A673 (cell line): ENCODE measurements around the gene UBE2J1. TPM values are rescaled to one million over a fixed set of nuclear protein-coding genes. Genes with fewer than 3 reads are reported as not detected.

Source experiments
- BruUV-seq: library from RNA; stranded (reverse); fragments of 400-500 nt; replicated peaks from 2 replicates; lab custom pipeline; 2021; lab: Mats Ljungman, UMichigan
- CTCF ChIA-PET: fragments of 300-600 bp; sonication (Branson Sonifier 250); formaldehyde crosslinking; loops from one replicate; lab custom pipeline; 2022; ENCODE audit warnings: antibody characterized with exemption; lab: Charles Lee
- POLR2A ChIA-PET: fragments of 300-600 bp; sonication (Branson Sonifier 250); formaldehyde crosslinking; loops from one replicate; lab custom pipeline; 2022; ENCODE audit warnings: antibody characterized with exemption; ENCODE audit not compliant: low non-redundant PET; lab: Charles Lee
- DNase-seq: peaks from one replicate; pipeline ENCODE4 v3.0.0-alpha.2; 2015; ENCODE audit warnings: low spot score
- H3K27ac ChIP-seq: fragments of 200-600 bp; sonication (generic); 2 replicates; pipeline ENCODE4 v1.5.1; 2016; ENCODE audit warnings: mixed run types, low read depth, mild to moderate bottlenecking, mixed read lengths, antibody characterized with exemption, low read length; ENCODE audit not compliant: poor library complexity, severe bottlenecking
- H3K27me3 ChIP-seq: fragments of 200-600 bp; sonication (generic); replicated peaks from 2 replicates; pipeline ENCODE4 v1.6.1; 2017; ENCODE audit warnings: mixed run types, low read depth, mild to moderate bottlenecking, mixed read lengths, antibody characterized with exemption, low read length; ENCODE audit not compliant: insufficient read depth, poor library complexity
- H3K36me3 ChIP-seq: fragments of 200-600 bp; sonication (generic); 2 replicates; pipeline ENCODE4 v1.6.1; 2016; ENCODE audit warnings: mixed run types, mild to moderate bottlenecking, mixed read lengths, antibody characterized with exemption, low read length; ENCODE audit not compliant: insufficient read depth, poor library complexity, severe bottlenecking
- H3K4me1 ChIP-seq: fragments of 200-600 bp; sonication (generic); 2 replicates; pipeline ENCODE4 v1.6.1; 2017; ENCODE audit warnings: mixed run types, mild to moderate bottlenecking, mixed read lengths, antibody characterized with exemption, low read length; ENCODE audit not compliant: insufficient read depth, poor library complexity, severe bottlenecking
- H3K4me3 ChIP-seq: fragments of 200-600 bp; sonication (generic); 2 replicates; pipeline ENCODE4 v1.5.1; 2016; ENCODE audit warnings: low read depth, mixed run types, mild to moderate bottlenecking, mixed read lengths, low read length; ENCODE audit not compliant: poor library complexity, severe bottlenecking
- H3K9me3 ChIP-seq: fragments of 200-600 bp; sonication (generic); 2 replicates; pipeline ENCODE4 v1.6.1; 2016; ENCODE audit warnings: mixed run types, low read depth, mild to moderate bottlenecking, mixed read lengths, antibody characterized with exemption, low read length; ENCODE audit not compliant: poor library complexity, severe bottlenecking
- CTCF ChIP-seq: fragments of 300-800, 200-600 bp; sonication (generic); conservative IDR thresholded peaks from 2 replicates; pipeline ENCODE4 v1.5.1; 2017; ENCODE audit warnings: low read depth, mild to moderate bottlenecking, antibody characterized with exemption, low read length, moderate library complexity, mixed read lengths
- EZH2 ChIP-seq: fragments of 200-600 bp; sonication (generic); IDR thresholded peaks from 2 replicates; pipeline ENCODE4 v1.6.1; 2017; ENCODE audit warnings: borderline replicate concordance, low read depth, mild to moderate bottlenecking, mixed read lengths, antibody characterized with exemption, low read length; ENCODE audit not compliant: poor library complexity, severe bottlenecking
- intact Hi-C: fragments of 100-400 bp; cut with micrococcal nuclease; formaldehyde crosslinking; loops from one replicate; pipeline ENCODE4 v1.10.0; 2022; ENCODE audit not compliant: unreplicated experiment
- total RNA-seq: library from RNA; stranded (reverse); gene quantifications from 2 replicates; pipeline ENCODE4 v1.2.3, GENCODE V29; 2021

UBE2J1 gene
- total RNA-seq, 1 experiment from 2014 or later: 36.1 TPM

- H3K4me3 ChIP-seq: no peak overlapping the region
- no peak overlapping the region for H3K27ac ChIP-seq
- no peaks in the 10 kb centered on the region for H3K9me3 ChIP-seq
- peaks cover 26% of the 10 kb centered on the region for H3K4me1 ChIP-seq
- BruUV-seq: no TSS peak
- ChIA-PET POLR2A (no interaction called here), CTCF (no interaction called here)
- DNase-seq: no peak
- no peaks in the 10 kb centered on the region for H3K36me3 ChIP-seq
- TF ChIP-seq EZH2 (no peak), CTCF (no peak)
- H3K27me3 ChIP-seq: no peaks in the 10 kb centered on the region
- intact Hi-C loops: no loop called here
Observed at GRCh38 chr6:89314692-89315091, 37.8 kb downstream of the UBE2J1 start.

- H3K36me3 ChIP-seq: no peaks in the 10 kb centered on the region
- TF ChIP-seq CTCF: no peak
- TF ChIP-seq EZH2: no peak
- peaks cover 26% of the 10 kb centered on the region for H3K4me1 ChIP-seq
- H3K4me3 ChIP-seq: no peak overlapping the region
- H3K27ac ChIP-seq: no peak overlapping the region
- ChIA-PET POLR2A (interaction anchor here (0.7 kb wide), 1 partner anchor 167 kb away, joined by 3 read pairs; the partner anchor contains the start of gene PM20D2), CTCF (no interaction called here)
- DNase-seq: peak; percentile 60
- no peaks in the 10 kb centered on the region for H3K27me3 ChIP-seq
- no TSS peak for BruUV-seq
- no peaks in the 10 kb centered on the region for H3K9me3 ChIP-seq
- intact Hi-C loops: no loop called here
Observed at GRCh38 chr6:89313006-89313405, 39.5 kb downstream of the UBE2J1 start.

- peak; percentile 25 for DNase-seq
- Histone ChIP-seq H3K9me3 (no peaks in the 10 kb centered on the region), H3K4me1 (peaks cover 23% of the 10 kb centered on the region), H3K36me3 (no peaks in the 10 kb centered on the region), H3K27me3 (no peaks in the 10 kb centered on the region), H3K27ac (no peak overlapping the region), H3K4me3 (no peak overlapping the region)
- BruUV-seq: no TSS peak
- intact Hi-C loops: no loop called here
- ChIA-PET POLR2A (interaction anchor here (0.7 kb wide), 1 partner anchor 166 kb away, joined by 3 read pairs; the partner anchor contains the start of gene PM20D2), CTCF (interaction anchor here (1.2 kb wide), 1 partner anchor 60 kb away, joined by 5 read pairs; no protein-coding TSS in a partner anchor)
- TF ChIP-seq CTCF (peak; percentile 55), EZH2 (no peak)
Observed at GRCh38 chr6:89311853-89312531, 40.5 kb downstream of the UBE2J1 start.
